ENCODE data around the gene ZSWIM1.
A peak's percentile ranks its signal among the peaks of the same experiment; 100 is the strongest.
"Not testable (repeated sequence)": the region's sequence is repeated elsewhere in the genome, so short reads cannot be mapped to it uniquely, and the experiment has no call there.

ZSWIM1 gene

GRCh38 chr20:45890077-45890984 is 9.3 kb downstream of the ZSWIM1 start:
- DNase-seq, result peak in 5 of 6 experiments; percentile 20 to 54 (median 38)

- peak; percentile 65 to 85 (median 82) for DNase-seq
These were observed 10.3 kb downstream of the ZSWIM1 start, which contains the start of the genes CTSA and NEURL2 for GRCh38 chr20:45890985-45891983. Gene CTSA (plus strand): TSS chr20:45891335. CDS start chr20:45891569, 234 bp downstream. Gene NEURL2 (minus strand): TSS chr20:45891208. CDS start chr20:45890991, 217 bp downstream.

GRCh38 chr20:45892049-45892825 is 11.2 kb downstream of the ZSWIM1 start:
- no peak for DNase-seq

- no peak for DNase-seq
These were observed 11.9 kb downstream of the ZSWIM1 start for GRCh38 chr20:45892828-45893500.

- no peak for DNase-seq
These were observed 12.8 kb downstream of the ZSWIM1 start for GRCh38 chr20:45893831-45894230.

GRCh38 chr20:45894797-45895196 is 13.8 kb downstream of the ZSWIM1 start:
- no peak for DNase-seq

GRCh38 chr20:45896641-45897161 is 15.7 kb downstream of the ZSWIM1 start:
- no peak for DNase-seq

GRCh38 chr20:45897289-45897688 is 16.3 kb downstream of the ZSWIM1 start:
- no peak for DNase-seq

GRCh38 chr20:45897692-45898091 is 16.7 kb downstream of the ZSWIM1 start:
- no peak for DNase-seq

GRCh38 chr20:45898285-45898684 is 17.3 kb downstream of the ZSWIM1 start:
- no peak for DNase-seq

- no peak for DNase-seq
These were observed 18.2 kb downstream of the ZSWIM1 start for GRCh38 chr20:45899046-45899835.

- DNase-seq, result not testable (repeated sequence)
These were observed 20.3 kb downstream of the ZSWIM1 start for GRCh38 chr20:45901332-45901731.

GRCh38 chr20:45902199-45902701 is 21.2 kb downstream of the ZSWIM1 start:
- DNase-seq, result no peak

- no peak for DNase-seq
These were observed 23.8 kb downstream of the ZSWIM1 start for GRCh38 chr20:45904583-45905504.

- no peak for DNase-seq
These were observed 24.6 kb downstream of the ZSWIM1 start for GRCh38 chr20:45905505-45906079.

- no peak for DNase-seq
These were observed 26.4 kb downstream of the ZSWIM1 start for GRCh38 chr20:45907219-45907948.

- DNase-seq, result no peak
These were observed 27.1 kb downstream of the ZSWIM1 start for GRCh38 chr20:45908084-45908483.

- no peak for DNase-seq
These were observed 28.3 kb downstream of the ZSWIM1 start for GRCh38 chr20:45909336-45909808.
